Testis (tissue), 3 donors: Measurements from ENCODE around the gene ADAMTS14. TPM values are rescaled to one million over a fixed set of nuclear protein-coding genes. Genes with fewer than 3 reads are reported as not detected.
"Not testable (repeated sequence)": the region's sequence is repeated elsewhere in the genome, so short reads cannot be mapped to it uniquely, and the experiment has no call there.

Experiments used
- DNase-seq: peaks from one replicate; pipeline ENCODE4 v3.0.0-alpha.2; 2019
- H3K27ac ChIP-seq, 2 donors: fragments of 200-600 bp; sonication (generic); one replicate each; pipeline ENCODE4 v1.5.1; 2019
- H3K27me3 ChIP-seq: fragments of 200-600 bp; sonication (generic); one replicate; pipeline ENCODE4 v1.5.1; 2019
- H3K36me3 ChIP-seq: fragments of 200-600 bp; sonication (generic); one replicate; pipeline ENCODE4 v1.5.1; 2017; ENCODE audit warnings: low read depth; ENCODE audit errors: missing control alignments
- H3K4me1 ChIP-seq: fragments of 200-600 bp; sonication (generic); one replicate; pipeline ENCODE4 v1.5.1; 2019
- H3K4me3 ChIP-seq, 2 donors: fragments of 200-600 bp; sonication (generic); one replicate each; pipeline ENCODE4 v1.5.1; 2017 to 2019
- H3K9me3 ChIP-seq: fragments of 200-600 bp; sonication (generic); one replicate; pipeline ENCODE4 v1.5.1; 2017
- POLR2A ChIP-seq: fragments of 450-650 bp; IDR thresholded peaks from one replicate; pipeline ENCODE4 v1.6.1; 2017; ENCODE audit warnings: antibody characterized with exemption, mild to moderate bottlenecking, moderate library complexity
- WGBS, 2 donors: methylation state at CpG; one replicate each; pipeline ENCODE4 v1.1.5; 2018; 5-methylcytosine and 5-hydroxymethylcytosine counted together
- intact Hi-C: fragments of 100-400 bp; cut with DNase I; formaldehyde crosslinking; loops from one replicate; pipeline ENCODE4 v1.15.1; 2023; ENCODE audit warnings: low total_unique reads
- polyA plus RNA-seq: library from polyadenylated mRNA; stranded (reverse); fragments of 350-450 nt; fragmentation: Illumina TruSeq; extraction: RNeasy Lipid Tissue Mini Kit (QIAGEN cat#74804); gene quantifications from one replicate; pipeline ENCODE4 v1.2.3, GENCODE V29; 2014; ENCODE audit warnings: low read depth, low replicate concordance; ENCODE audit not compliant: insufficient read depth
- total RNA-seq, 2 donors: library from RNA; depleted of rRNA; stranded (reverse); fragments of >200 nt; gene quantifications; one replicate each; pipeline ENCODE4 v1.2.3, GENCODE V29; 2016
- TF ChIP-seq, protein P1 (sequence below), 3 experiments: fragments of 450-650 bp in 2 of 3; fragments of 200-600 bp in 1 of 3; sonication (generic) in 1 of 3; IDR thresholded peaks; one replicate each; pipeline ENCODE4 v1.5.1; 2016 to 2019; ENCODE audit warnings: antibody characterized with exemption in 3 of 3, mild to moderate bottlenecking in 2 of 3, moderate library complexity in 1 of 3

ADAMTS14 gene
- total and polyA plus RNA-seq, 3 donors from 2014 or later = 0.63 to 0.93 (median 0.90) TPM

GRCh38 chr10:70763567-70763966, 91.3 kb downstream of the ADAMTS14 start:
- WGBS, 2 donors = 20 to 89% methylated on average over 1 to 3 of the region's 3 CpGs
- Histone ChIP-seq H3K4me1 (no peaks in the 10 kb centered on the region), H3K4me3 (no peak overlapping the region), H3K36me3 (no peaks in the 10 kb centered on the region), H3K27ac (no peak overlapping the region), H3K9me3 (no peaks in the 10 kb centered on the region), H3K27me3 (no peaks in the 10 kb centered on the region)
- intact Hi-C loops = loop anchor here (10.0 kb wide), 1 partner anchor 309 kb away; no protein-coding TSS in a partner anchor
- DNase-seq = no peak
- TF ChIP-seq POLR2A = no peak
- TF ChIP-seq, protein P1, sequence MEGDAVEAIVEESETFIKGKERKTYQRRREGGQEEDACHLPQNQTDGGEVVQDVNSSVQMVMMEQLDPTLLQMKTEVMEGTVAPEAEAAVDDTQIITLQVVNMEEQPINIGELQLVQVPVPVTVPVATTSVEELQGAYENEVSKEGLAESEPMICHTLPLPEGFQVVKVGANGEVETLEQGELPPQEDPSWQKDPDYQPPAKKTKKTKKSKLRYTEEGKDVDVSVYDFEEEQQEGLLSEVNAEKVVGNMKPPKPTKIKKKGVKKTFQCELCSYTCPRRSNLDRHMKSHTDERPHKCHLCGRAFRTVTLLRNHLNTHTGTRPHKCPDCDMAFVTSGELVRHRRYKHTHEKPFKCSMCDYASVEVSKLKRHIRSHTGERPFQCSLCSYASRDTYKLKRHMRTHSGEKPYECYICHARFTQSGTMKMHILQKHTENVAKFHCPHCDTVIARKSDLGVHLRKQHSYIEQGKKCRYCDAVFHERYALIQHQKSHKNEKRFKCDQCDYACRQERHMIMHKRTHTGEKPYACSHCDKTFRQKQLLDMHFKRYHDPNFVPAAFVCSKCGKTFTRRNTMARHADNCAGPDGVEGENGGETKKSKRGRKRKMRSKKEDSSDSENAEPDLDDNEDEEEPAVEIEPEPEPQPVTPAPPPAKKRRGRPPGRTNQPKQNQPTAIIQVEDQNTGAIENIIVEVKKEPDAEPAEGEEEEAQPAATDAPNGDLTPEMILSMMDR (IDR thresholded peaks at IDR 0.05) = no peak

- H3K4me1 ChIP-seq = no peaks in the 10 kb centered on the region
- intact Hi-C loops = loop anchor here (10.0 kb wide), 1 partner anchor 311 kb away; no protein-coding TSS in a partner anchor
- H3K36me3 ChIP-seq = no peaks in the 10 kb centered on the region
- no peaks in the 10 kb centered on the region for H3K9me3 ChIP-seq
- H3K27ac ChIP-seq = no peak overlapping the region
- TF ChIP-seq, protein P1 (IDR thresholded peaks at IDR 0.05) = no peak
- no peak for TF ChIP-seq POLR2A
- DNase-seq = no peak
- 95 to 100% methylated on average over 3 to 8 of the region's 8 CpGs for WGBS, 2 donors
- no peaks in the 10 kb centered on the region for H3K27me3 ChIP-seq
- H3K4me3 ChIP-seq = no peak overlapping the region
Observed at GRCh38 chr10:70765794-70766594, 93.7 kb downstream of the ADAMTS14 start.

DNA sequence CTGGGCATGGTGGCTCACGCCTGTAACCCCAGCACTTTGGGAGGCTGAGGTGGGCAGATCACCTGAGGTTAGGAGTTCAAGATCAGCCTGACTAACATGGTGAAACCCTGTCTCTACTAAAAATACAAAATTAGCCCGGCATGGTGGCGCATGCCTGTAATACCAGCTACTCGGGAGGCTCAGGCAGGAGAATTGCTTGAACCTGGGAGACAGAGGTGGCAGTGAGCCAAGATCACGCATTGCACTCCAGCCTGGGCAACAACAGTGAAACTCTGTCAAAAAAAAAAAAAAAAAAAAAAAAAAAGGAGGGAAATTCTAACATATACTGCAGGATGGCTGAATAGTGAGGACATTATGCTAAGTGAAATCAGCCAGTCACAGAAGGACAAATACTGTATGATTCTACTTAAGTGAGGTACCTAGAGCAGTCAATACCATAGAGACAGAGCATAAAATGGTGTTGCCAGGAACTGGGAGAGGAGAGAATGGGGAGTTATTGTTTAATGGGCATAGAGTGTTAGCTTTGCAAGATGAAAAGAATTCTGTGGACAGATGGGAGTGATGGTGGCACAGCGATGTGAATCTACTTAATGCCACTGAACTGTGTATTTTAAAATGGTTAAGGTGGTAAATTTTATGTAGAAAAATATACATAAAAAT, 95.8 kb downstream of the ADAMTS14 start:
- H3K9me3 ChIP-seq, H3K4me3 ChIP-seq, H3K36me3 ChIP-seq, DNase-seq, H3K4me1 ChIP-seq, H3K27me3 ChIP-seq, H3K27ac ChIP-seq: not testable (repeated sequence)
- 74 to 80% methylated on average over 6 of the region's 6 CpGs for WGBS, 2 donors
- intact Hi-C loops = loop anchor here (10.0 kb wide), 1 partner anchor 313 kb away; no protein-coding TSS in a partner anchor

DNA sequence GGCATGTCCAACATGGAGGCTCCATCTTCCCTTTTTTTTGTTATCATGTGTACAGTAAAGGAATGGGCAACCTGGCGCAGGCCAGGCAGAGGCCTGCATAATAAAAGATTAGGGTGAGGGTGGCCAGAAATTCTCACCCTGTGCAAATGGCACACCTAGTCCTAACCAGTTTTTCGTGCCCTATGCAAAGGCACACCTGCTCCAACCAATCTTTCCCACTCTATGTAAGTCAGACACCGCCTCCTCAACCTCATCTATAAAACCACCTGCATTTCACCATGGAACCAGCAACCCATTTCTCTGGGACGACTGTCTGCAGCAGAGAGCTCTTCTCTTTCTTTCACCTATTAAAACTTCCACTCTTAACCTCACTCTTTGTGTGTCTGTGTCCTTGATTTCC, 96.8 kb downstream of the ADAMTS14 start:
- Histone ChIP-seq H3K36me3 (no peaks in the 10 kb centered on the region), H3K4me3 (no peak overlapping the region), H3K27me3 (no peaks in the 10 kb centered on the region), H3K9me3 (no peaks in the 10 kb centered on the region), H3K27ac (no peak overlapping the region), H3K4me1 (no peaks in the 10 kb centered on the region)
- intact Hi-C loops = loop anchor here (10.0 kb wide), 1 partner anchor 314 kb away; no protein-coding TSS in a partner anchor
- TF ChIP-seq, protein P1 (IDR thresholded peaks at IDR 0.05) = no peak
- TF ChIP-seq POLR2A = no peak
- peak; percentile 0 for DNase-seq
- 72 to 90% methylated on average over 4 of the region's 4 CpGs for WGBS, 2 donors

- intact Hi-C loops = no loop called here
- no peaks in the 10 kb centered on the region for H3K4me1 ChIP-seq
- TF ChIP-seq, protein P1 (IDR thresholded peaks at IDR 0.05) = no peak
- TF ChIP-seq POLR2A = no peak
- H3K27me3 ChIP-seq = no peaks in the 10 kb centered on the region
- no peaks in the 10 kb centered on the region for H3K9me3 ChIP-seq
- 92 to 95% methylated on average over 2 of the region's 2 CpGs for WGBS, 2 donors
- no peak overlapping the region for H3K27ac ChIP-seq
- H3K36me3 ChIP-seq = no peaks in the 10 kb centered on the region
- no peak overlapping the region for H3K4me3 ChIP-seq
- no peak for DNase-seq
Observed at GRCh38 chr10:70770001-70770400, 97.7 kb downstream of the ADAMTS14 start.

DNA sequence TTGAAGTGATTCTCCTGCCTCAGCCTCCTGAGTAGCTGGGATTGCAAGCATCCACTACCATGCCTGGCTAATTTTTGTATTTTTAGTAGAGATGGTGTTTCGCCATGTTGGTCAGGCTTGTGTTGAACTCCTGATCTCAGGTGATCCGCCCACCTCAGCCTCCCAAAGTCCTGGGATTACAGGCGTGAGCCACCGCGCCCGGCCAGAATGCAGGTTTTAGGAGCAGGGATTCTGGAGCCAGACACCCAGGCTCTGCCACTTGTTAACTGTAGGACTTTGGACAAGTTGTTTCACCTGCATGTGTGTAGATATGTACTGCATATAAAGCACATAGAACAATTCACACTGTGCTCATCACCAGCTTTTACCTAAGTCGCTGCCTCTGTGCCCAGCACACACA, 98.2 kb downstream of the ADAMTS14 start:
- H3K4me3 ChIP-seq, H3K36me3 ChIP-seq, H3K27ac ChIP-seq, H3K9me3 ChIP-seq, H3K27me3 ChIP-seq, intact Hi-C loops, DNase-seq, H3K4me1 ChIP-seq: not testable (repeated sequence)
- WGBS, 2 donors = 95 to 98% methylated on average over 7 of the region's 7 CpGs
